A549 (cell line): Measurements from ENCODE around the gene PPM1G. TPM values are rescaled to one million over a fixed set of nuclear protein-coding genes. Genes with fewer than 3 reads are reported as not detected.

ENCODE experiments used
- ATAC-seq, 2 experiments: fragments of 200-7000 bp in 1 of 2; fragments of >200 bp in 1 of 2; cut with Nextera tagmentation in 1 of 2; cut with Tn5 transposase in 1 of 2; 3 replicates each; pipeline versions ENCODE4 v1.8.0 to v1.9.1; 2018 to 2020; ENCODE audit warnings: mild to moderate bottlenecking in 1 of 2, moderate library complexity in 1 of 2
- CTCF ChIA-PET: fragments of 300-600 bp; sonication (Branson Sonifier 250); formaldehyde crosslinking; extraction: SDS; loops from one replicate; lab custom pipeline; 2021; ENCODE audit warnings: antibody characterized with exemption, inconsistent platforms; lab: Yijun Ruan, JAX
- POLR2A ChIA-PET: fragments of 350-600 bp; formaldehyde crosslinking; extraction: SDS; loops from one replicate; lab custom pipeline; 2021; ENCODE audit warnings: antibody characterized with exemption, inconsistent platforms; lab: Yijun Ruan, JAX
- DNase-seq, 2 experiments: peaks; one replicate each; pipeline versions ENCODE4 v3.0.0 to v3.0.0-alpha.2; 2011 to 2016; ENCODE audit warnings: low read depth in 1 of 2, low spot score in 1 of 2
- FAIRE-seq: peaks from 2 replicates; lab custom pipeline; 2011; peaks lifted over from hg19 to GRCh38; lab: Jason Lieb, UNC
- H3K27ac ChIP-seq, 2 experiments: fragments of >200 bp; sonication (Bioruptor Twin); formaldehyde crosslinking; 3 replicates each; pipeline ENCODE4 v1.5.1; 2016 to 2017
- H3K4me1 ChIP-seq: fragments of >200 bp; sonication (Bioruptor Twin); formaldehyde crosslinking; 3 replicates; pipeline ENCODE4 v1.6.1; 2016
- H3K4me2 ChIP-seq: fragments of >200 bp; sonication (Bioruptor Twin); formaldehyde crosslinking; 3 replicates; pipeline ENCODE4 v1.6.1; 2016
- H3K4me3 ChIP-seq: fragments of >200 bp; sonication (Bioruptor Twin); formaldehyde crosslinking; 3 replicates; pipeline ENCODE4 v1.5.1; 2016
- H3K9me3 ChIP-seq: fragments of >200 bp; sonication (Bioruptor Twin); formaldehyde crosslinking; 3 replicates; pipeline ENCODE4 v1.6.1; 2016
- ATOH8 ChIP-seq: fragments of 250-450 bp; sonication (Bioruptor Pico); IDR thresholded peaks from 2 replicates; pipeline ENCODE4 v1.5.0; 2020; ENCODE audit warnings: low read depth, mild to moderate bottlenecking, moderate library complexity
- E2F6 ChIP-seq: IDR thresholded peaks from 2 replicates; pipeline ENCODE4 v1.6.1; 2012; ENCODE audit warnings: low read depth, borderline replicate concordance
- EHF ChIP-seq: fragments of 250-450 bp; sonication (Bioruptor Pico); IDR thresholded peaks from 2 replicates; pipeline ENCODE4 v1.5.0; 2020; ENCODE audit warnings: mild to moderate bottlenecking
- HEYL ChIP-seq: fragments of 250-450 bp; sonication (Bioruptor Pico); IDR thresholded peaks from 2 replicates; pipeline ENCODE4 v1.8.0; 2021; ENCODE audit warnings: mild to moderate bottlenecking, moderate library complexity
- JUN ChIP-seq, 2 experiments: fragments of >200 bp; sonication (Bioruptor Twin); formaldehyde crosslinking; IDR thresholded peaks; 2 replicates in 1 of 2; 3 replicates in 1 of 2; pipeline ENCODE4 v1.6.1; 2016 to 2017
- SMC3 ChIP-seq: fragments of >200 bp; sonication (Bioruptor Twin); formaldehyde crosslinking; IDR thresholded peaks from 3 replicates; pipeline ENCODE4 v1.6.1; 2018; ENCODE audit warnings: inconsistent platforms
- SREBF2 ChIP-seq: fragments of 450-650 bp; IDR thresholded peaks from 2 replicates; pipeline ENCODE4 v1.6.1; 2014; ENCODE audit warnings: mild to moderate bottlenecking, moderate library complexity
- WGBS: methylation state at CpG from one replicate; pipeline ENCODE4 v1.1.6; 2017; ENCODE audit errors: missing lambda C conversion rate; 5-methylcytosine and 5-hydroxymethylcytosine counted together
- polyA plus RNA-seq, 4 experiments: library from polyadenylated mRNA; depleted of rRNA in 3 of 4; stranded (reverse); fragments of >200 nt; fragmentation: RNase III in 1 of 4; extraction: RNeasy Plus Mini Kit Qiagen cat#74134 plus additional on column Dnase treatment in 1 of 4; gene quantifications; 2 replicates in 3 of 4; 3 replicates in 1 of 4; pipeline ENCODE4 v1.2.3, GENCODE V29; 2011 to 2017

Gene PPM1G
- polyA plus RNA-seq, 2 of the 4 experiments (the other 2 are of a cell fraction) = 129 to 230 TPM

GRCh38 chr2:27336173-27336572 is 73.2 kb downstream of the PPM1G start:
- ATAC-seq = no peak; a peak in 1 of 6 replicates
- no peak overlapping the region for H3K4me3 ChIP-seq
- no peak for TF ChIP-seq SMC3
- no peak for TF ChIP-seq EHF (CRISPR knock-in tag)
- TF ChIP-seq HEYL = no peak
- TF ChIP-seq E2F6 = no peak
- no peak for TF ChIP-seq ATOH8 (CRISPR knock-in tag)
- TF ChIP-seq, all 56 proteins: peak for 0
- whole genome bisulfite sequencing = 95% methylated on average over 7 of the region's 7 CpGs
- no peak overlapping the region for H3K27ac ChIP-seq
- DNase-seq (no peak), FAIRE-seq (no peak)
- H3K4me2 ChIP-seq = no peak overlapping the region
- H3K4me1 ChIP-seq = no peaks in the 10 kb centered on the region
- no peaks in the 10 kb centered on the region for H3K9me3 ChIP-seq
- CTCF ChIA-PET = interaction anchor here (1.1 to 5.6 kb wide), 6 partner anchors 8 to 34 kb away, joined by 3 to 25 read pairs (median 4); partner anchors contain the start of genes EIF2B4, MPV17 and SNX17
- POLR2A ChIA-PET = no interaction called here

- DNase-seq = no peak
- CTCF ChIA-PET = interaction anchor here (0.6 to 5.6 kb wide), 4 partner anchors 8 to 138 kb away, joined by 3 to 25 read pairs (median 4); partner anchors contain the start of genes EIF2B4 and SNX17
- no peak overlapping the region for H3K27ac ChIP-seq
- no peak for FAIRE-seq
- peak; percentile 16 to 50; a peak in 4 of 6 replicates for ATAC-seq
- H3K4me2 ChIP-seq = no peak overlapping the region
- no peaks in the 10 kb centered on the region for H3K4me1 ChIP-seq
- POLR2A ChIA-PET = no interaction called here
- TF ChIP-seq HEYL (no peak), JUN (IDR thresholded peaks at IDR 0.05) (no peak), SREBF2 (no peak)
- WGBS = 92% methylated on average over 3 of the region's 3 CpGs
- H3K4me3 ChIP-seq = no peak overlapping the region
- H3K9me3 ChIP-seq = no peaks in the 10 kb centered on the region
These were observed 74.1 kb downstream of the PPM1G start for GRCh38 chr2:27335311-27335710.

Other genes starting within 250 kb of the PPM1G start
- 346 and 429 TPM in 2 replicates for gene ATRAID, start 197.6 kb downstream of the PPM1G start, polyA plus RNA-seq (2011; rRNA removed)
- gene ATRAID, start 197.6 kb downstream of the PPM1G start, polyA plus RNA-seq (2017; fragmentation: RNase III; extraction: RNeasy Plus Mini Kit Qiagen cat#74134 plus additional on column Dnase treatment) = 166 to 176 TPM (median 172 TPM) in 3 replicates
- 86.7 and 104 TPM in 2 replicates for gene SLC5A6, start 197.3 kb downstream of the PPM1G start, polyA plus RNA-seq (2011; rRNA removed)
- gene SLC5A6, start 197.3 kb downstream of the PPM1G start, polyA plus RNA-seq (2017; fragmentation: RNase III; extraction: RNeasy Plus Mini Kit Qiagen cat#74134 plus additional on column Dnase treatment) = 77.2 to 86.6 TPM (median 82.7 TPM) in 3 replicates
- gene CAD, start 192.2 kb downstream of the PPM1G start, polyA plus RNA-seq (2011; rRNA removed) = 50.5 and 61.8 TPM in 2 replicates
- 69.3 to 71.2 TPM (median 70.2 TPM) in 3 replicates for gene CAD, start 192.2 kb downstream of the PPM1G start, polyA plus RNA-seq (2017; fragmentation: RNase III; extraction: RNeasy Plus Mini Kit Qiagen cat#74134 plus additional on column Dnase treatment)
- 0.90 and 0.97 TPM in 2 replicates for gene SLC30A3, start 146.5 kb downstream of the PPM1G start, polyA plus RNA-seq (2011; rRNA removed)
- 1.6 to 1.9 TPM (median 1.7 TPM) in 3 replicates for gene SLC30A3, start 146.5 kb downstream of the PPM1G start, polyA plus RNA-seq (2017; fragmentation: RNase III; extraction: RNeasy Plus Mini Kit Qiagen cat#74134 plus additional on column Dnase treatment)
- gene DNAJC5G, start 134.2 kb downstream of the PPM1G start, polyA plus RNA-seq (2011; rRNA removed) = 0.12 TPM in 1 of 2 replicates, not detected in the other
- gene DNAJC5G, start 134.2 kb downstream of the PPM1G start, polyA plus RNA-seq (2017; fragmentation: RNase III; extraction: RNeasy Plus Mini Kit Qiagen cat#74134 plus additional on column Dnase treatment) = not detected in 3 replicates
- gene TRIM54, start 127.2 kb downstream of the PPM1G start, polyA plus RNA-seq (2011; rRNA removed) = 0.05 and 0.14 TPM in 2 replicates
- 0.07 to 0.13 TPM (median 0.11 TPM) in 3 replicates for gene TRIM54, start 127.2 kb downstream of the PPM1G start, polyA plus RNA-seq (2017; fragmentation: RNase III; extraction: RNeasy Plus Mini Kit Qiagen cat#74134 plus additional on column Dnase treatment)
- 1.0 TPM in 2 replicates for gene UCN, start 101.1 kb downstream of the PPM1G start, polyA plus RNA-seq (2011; rRNA removed)
- gene UCN, start 101.1 kb downstream of the PPM1G start, polyA plus RNA-seq (2017; fragmentation: RNase III; extraction: RNeasy Plus Mini Kit Qiagen cat#74134 plus additional on column Dnase treatment) = 0.76 to 1.3 TPM (median 1.0 TPM) in 3 replicates
- 130 and 157 TPM in 2 replicates for gene MPV17, start 86.5 kb downstream of the PPM1G start, polyA plus RNA-seq (2011; rRNA removed)
- gene MPV17, start 86.5 kb downstream of the PPM1G start, polyA plus RNA-seq (2017; fragmentation: RNase III; extraction: RNeasy Plus Mini Kit Qiagen cat#74134 plus additional on column Dnase treatment) = 61.4 to 70.5 TPM (median 67.7 TPM) in 3 replicates
- gene GTF3C2, start 52.8 kb downstream of the PPM1G start, polyA plus RNA-seq (2011; rRNA removed) = 101 and 130 TPM in 2 replicates
- gene GTF3C2, start 52.8 kb downstream of the PPM1G start, polyA plus RNA-seq (2017; fragmentation: RNase III; extraction: RNeasy Plus Mini Kit Qiagen cat#74134 plus additional on column Dnase treatment) = 69.2 to 78.2 TPM (median 75.4 TPM) in 3 replicates
- gene EIF2B4, start 39.3 kb downstream of the PPM1G start, polyA plus RNA-seq (2011; rRNA removed) = 62.8 and 90.3 TPM in 2 replicates
- 73.5 to 75.8 TPM (median 74.5 TPM) in 3 replicates for gene EIF2B4, start 39.3 kb downstream of the PPM1G start, polyA plus RNA-seq (2017; fragmentation: RNase III; extraction: RNeasy Plus Mini Kit Qiagen cat#74134 plus additional on column Dnase treatment)
- gene SNX17, start 39.0 kb downstream of the PPM1G start, polyA plus RNA-seq (2011; rRNA removed) = 141 and 158 TPM in 2 replicates
- gene SNX17, start 39.0 kb downstream of the PPM1G start, polyA plus RNA-seq (2017; fragmentation: RNase III; extraction: RNeasy Plus Mini Kit Qiagen cat#74134 plus additional on column Dnase treatment) = 150 to 166 TPM (median 154 TPM) in 3 replicates
- 9.9 and 10.8 TPM in 2 replicates for gene ZNF513, start 28.9 kb downstream of the PPM1G start, polyA plus RNA-seq (2011; rRNA removed)
- 13.1 to 22.7 TPM (median 22.1 TPM) in 3 replicates for gene ZNF513, start 28.9 kb downstream of the PPM1G start, polyA plus RNA-seq (2017; fragmentation: RNase III; extraction: RNeasy Plus Mini Kit Qiagen cat#74134 plus additional on column Dnase treatment)
- 229 and 231 TPM in 2 replicates for gene NRBP1, start 19.0 kb upstream of the PPM1G start, polyA plus RNA-seq (2011; rRNA removed)
- 126 to 140 TPM (median 138 TPM) in 3 replicates for gene NRBP1, start 19.0 kb upstream of the PPM1G start, polyA plus RNA-seq (2017; fragmentation: RNase III; extraction: RNeasy Plus Mini Kit Qiagen cat#74134 plus additional on column Dnase treatment)
- 1.2 and 1.3 TPM in 2 replicates for gene KRTCAP3, start 32.8 kb upstream of the PPM1G start, polyA plus RNA-seq (2011; rRNA removed)
- gene KRTCAP3, start 32.8 kb upstream of the PPM1G start, polyA plus RNA-seq (2017; fragmentation: RNase III; extraction: RNeasy Plus Mini Kit Qiagen cat#74134 plus additional on column Dnase treatment) = 0.68 to 0.92 TPM (median 0.79 TPM) in 3 replicates
- gene IFT172, start 80.2 kb upstream of the PPM1G start, polyA plus RNA-seq (2011; rRNA removed) = 21.6 and 24.1 TPM in 2 replicates
- 12.9 to 16.3 TPM (median 14.0 TPM) in 3 replicates for gene IFT172, start 80.2 kb upstream of the PPM1G start, polyA plus RNA-seq (2017; fragmentation: RNase III; extraction: RNeasy Plus Mini Kit Qiagen cat#74134 plus additional on column Dnase treatment)
- gene FNDC4, start 85.6 kb upstream of the PPM1G start, polyA plus RNA-seq (2011; rRNA removed) = 1.5 TPM in 2 replicates
- 1.6 to 2.3 TPM (median 1.8 TPM) in 3 replicates for gene FNDC4, start 85.6 kb upstream of the PPM1G start, polyA plus RNA-seq (2017; fragmentation: RNase III; extraction: RNeasy Plus Mini Kit Qiagen cat#74134 plus additional on column Dnase treatment)
- gene GCKR, start 87.2 kb upstream of the PPM1G start, polyA plus RNA-seq (2011; rRNA removed) = 0.48 and 0.65 TPM in 2 replicates
- gene GCKR, start 87.2 kb upstream of the PPM1G start, polyA plus RNA-seq (2017; fragmentation: RNase III; extraction: RNeasy Plus Mini Kit Qiagen cat#74134 plus additional on column Dnase treatment) = 0.10 to 0.30 TPM (median 0.25 TPM) in 3 replicates
- gene ZNF512, start 173.5 kb upstream of the PPM1G start, polyA plus RNA-seq (2011; rRNA removed) = 55.4 and 60.4 TPM in 2 replicates
- gene ZNF512, start 173.5 kb upstream of the PPM1G start, polyA plus RNA-seq (2017; fragmentation: RNase III; extraction: RNeasy Plus Mini Kit Qiagen cat#74134 plus additional on column Dnase treatment) = 22.0 to 25.3 TPM (median 22.6 TPM) in 3 replicates
- gene CCDC121, start 219.4 kb upstream of the PPM1G start, polyA plus RNA-seq (2011; rRNA removed) = 7.2 and 7.8 TPM in 2 replicates
- gene CCDC121, start 219.4 kb upstream of the PPM1G start, polyA plus RNA-seq (2017; fragmentation: RNase III; extraction: RNeasy Plus Mini Kit Qiagen cat#74134 plus additional on column Dnase treatment) = 4.6 to 5.2 TPM (median 4.9 TPM) in 3 replicates
- gene GPN1, start 219.5 kb upstream of the PPM1G start, polyA plus RNA-seq (2011; rRNA removed) = 98.9 and 117 TPM in 2 replicates
- 59.8 to 59.9 TPM (median 59.9 TPM) in 3 replicates for gene GPN1, start 219.5 kb upstream of the PPM1G start, polyA plus RNA-seq (2017; fragmentation: RNase III; extraction: RNeasy Plus Mini Kit Qiagen cat#74134 plus additional on column Dnase treatment)